H9 (cell line): ENCODE data around the gene PIAS4. TPM values are rescaled to one million over a fixed set of nuclear protein-coding genes. Genes with fewer than 3 reads are reported as not detected.
A peak's percentile ranks its signal among the peaks of the same experiment; 100 is the strongest.

Experiments
- DNase-seq: peaks from one replicate; pipeline ENCODE4 v3.0.0-alpha.2; 2017
- H2AFZ ChIP-seq: one replicate; pipeline ENCODE4 v1.6.1; 2013; ENCODE audit warnings: mild to moderate bottlenecking, low read length, control low read depth, moderate library complexity
- H2AK5ac ChIP-seq: 2 replicates; pipeline ENCODE4 v1.6.1; 2013; ENCODE audit warnings: low read length, control low read depth, mixed read lengths; ENCODE audit not compliant: insufficient read length
- H2BK120ac ChIP-seq: one replicate; pipeline ENCODE4 v1.6.1; 2013; ENCODE audit warnings: low read depth, mild to moderate bottlenecking, low read length, control low read depth, inconsistent platforms; ENCODE audit not compliant: poor library complexity, severe bottlenecking
- H2BK12ac ChIP-seq: 2 replicates; pipeline ENCODE4 v1.6.1; 2013; ENCODE audit warnings: low read length, control low read depth, mixed read lengths, low read depth; ENCODE audit not compliant: insufficient read length
- H2BK15ac ChIP-seq: 2 replicates; pipeline ENCODE4 v1.6.1; 2013; ENCODE audit warnings: low read depth, low read length, control low read depth
- H2BK20ac ChIP-seq: one replicate; pipeline ENCODE4 v1.6.1; 2013; ENCODE audit warnings: low read depth, mild to moderate bottlenecking, low read length, control low read depth, inconsistent platforms; ENCODE audit not compliant: poor library complexity, severe bottlenecking
- H2BK5ac ChIP-seq: 2 replicates; pipeline ENCODE4 v1.6.1; 2013; ENCODE audit warnings: low read length, control low read depth, mixed read lengths; ENCODE audit not compliant: insufficient read length
- H3K14ac ChIP-seq: 2 replicates; pipeline ENCODE4 v1.6.1; 2013; ENCODE audit warnings: low read length, control low read depth; ENCODE audit not compliant: insufficient read depth
- H3K18ac ChIP-seq: 2 replicates; pipeline ENCODE4 v1.6.1; 2013; ENCODE audit warnings: low read depth, mild to moderate bottlenecking, mixed read lengths, low read length, control low read depth; ENCODE audit not compliant: insufficient read length
- H3K23ac ChIP-seq: 2 replicates; pipeline ENCODE4 v1.6.1; 2013; ENCODE audit warnings: low read length, control low read depth, mixed read lengths, low read depth; ENCODE audit not compliant: insufficient read length
- H3K23me2 ChIP-seq: 2 replicates; pipeline ENCODE4 v1.6.1; 2013; ENCODE audit warnings: low read depth, mild to moderate bottlenecking, mixed read lengths, low read length, control low read depth; ENCODE audit not compliant: insufficient read length, poor library complexity, severe bottlenecking
- H3K27ac ChIP-seq: 2 replicates; pipeline ENCODE4 v1.5.1; 2013; ENCODE audit warnings: low read length, control low read depth, mixed read lengths, low read depth; ENCODE audit not compliant: insufficient read length
- H3K27me3 ChIP-seq: 2 replicates; pipeline ENCODE4 v1.6.1; 2013; ENCODE audit warnings: low read length, control low read depth, inconsistent platforms; ENCODE audit not compliant: insufficient read depth
- H3K4ac ChIP-seq: 2 replicates; pipeline ENCODE4 v1.6.1; 2013; ENCODE audit warnings: low read depth, mild to moderate bottlenecking, control low read depth, inconsistent platforms, low read length, moderate library complexity
- H3K4me1 ChIP-seq: 2 replicates; pipeline ENCODE4 v1.6.1; 2013; ENCODE audit warnings: low read length, control low read depth, inconsistent platforms; ENCODE audit not compliant: insufficient read depth
- H3K4me2 ChIP-seq: 2 replicates; pipeline ENCODE4 v1.6.1; 2013; ENCODE audit warnings: low read length, control low read depth, mixed read lengths; ENCODE audit not compliant: insufficient read length, insufficient read depth
- H3K56ac ChIP-seq: 2 replicates; pipeline ENCODE4 v1.6.1; 2013; ENCODE audit warnings: low read depth, mild to moderate bottlenecking, mixed read lengths, low read length, control low read depth; ENCODE audit not compliant: insufficient read length
- H3K79me1 ChIP-seq: 2 replicates; pipeline ENCODE4 v1.6.1; 2013; ENCODE audit warnings: low read depth, mild to moderate bottlenecking, moderate library complexity, low read length, control low read depth, inconsistent platforms; ENCODE audit not compliant: insufficient read depth, poor library complexity, severe bottlenecking
- H3K79me2 ChIP-seq: 2 replicates; pipeline ENCODE4 v1.6.1; 2013; ENCODE audit warnings: low read length, control low read depth, inconsistent platforms; ENCODE audit not compliant: insufficient read depth
- H3K9ac ChIP-seq: 2 replicates; pipeline ENCODE4 v1.6.1; 2013; ENCODE audit warnings: low read length, control low read depth, mixed read lengths; ENCODE audit not compliant: insufficient read length; ENCODE audit errors: extremely low read depth
- H3K9me3 ChIP-seq: one replicate; pipeline ENCODE4 v1.6.1; 2013; ENCODE audit warnings: low read depth, low read length, inconsistent platforms; ENCODE audit not compliant: control insufficient read depth
- H3T11ph ChIP-seq: one replicate; pipeline ENCODE4 v1.6.1; 2013; ENCODE audit warnings: mild to moderate bottlenecking, low read length, control low read depth, inconsistent platforms
- H4K20me1 ChIP-seq: one replicate; pipeline ENCODE4 v1.6.1; 2013; ENCODE audit not compliant: control insufficient read depth, insufficient read length, insufficient read depth
- H4K5ac ChIP-seq: 2 replicates; pipeline ENCODE4 v1.6.1; 2013; ENCODE audit warnings: low read depth, mild to moderate bottlenecking, mixed read lengths, low read length, control low read depth; ENCODE audit not compliant: insufficient read length
- H4K8ac ChIP-seq: replicated peaks from 2 replicates; pipeline ENCODE4 v1.6.1; 2013; ENCODE audit warnings: low read length, control low read depth, mixed read lengths, low read depth; ENCODE audit not compliant: insufficient read length
- H4K91ac ChIP-seq: 2 replicates; pipeline ENCODE4 v1.6.1; 2013; ENCODE audit warnings: low read depth, mild to moderate bottlenecking, moderate library complexity, mixed read lengths, low read length, control low read depth; ENCODE audit not compliant: insufficient read length
- H3K27ac Mint-ChIP-seq, 3 experiments: 2 replicates in 2 of 3; 3 replicates in 1 of 3; pipeline ENCODE4 v1.8.0; 2020 to 2021; ENCODE audit warnings: mixed read lengths in 3 of 3, mild to moderate bottlenecking in 1 of 3, moderate library complexity in 1 of 3
- H3K27me3 Mint-ChIP-seq: 2 replicates; pipeline ENCODE4 v1.8.0; 2021; ENCODE audit warnings: low read depth, mild to moderate bottlenecking, moderate library complexity, mixed read lengths
- H3K36me3 Mint-ChIP-seq, 3 experiments: 2 replicates in 2 of 3; 3 replicates in 1 of 3; pipeline ENCODE4 v1.8.0; 2020 to 2021; ENCODE audit warnings: low read depth in 3 of 3, mixed read lengths in 3 of 3; ENCODE audit not compliant: insufficient read depth in 1 of 3
- H3K4me1 Mint-ChIP-seq, 2 experiments: 2 replicates each; pipeline ENCODE4 v1.8.0; 2020; ENCODE audit warnings: mixed read lengths in 2 of 2
- H3K4me3 Mint-ChIP-seq, 2 experiments: 2 replicates in 1 of 2; 3 replicates in 1 of 2; pipeline ENCODE4 v1.8.0; 2020 to 2021; ENCODE audit warnings: mild to moderate bottlenecking in 2 of 2, mixed read lengths in 2 of 2, moderate library complexity in 1 of 2
- H3K9me3 Mint-ChIP-seq, 2 experiments: 2 replicates in 1 of 2; 3 replicates in 1 of 2; pipeline ENCODE4 v1.8.0; 2020; ENCODE audit warnings: mild to moderate bottlenecking in 2 of 2, mixed read lengths in 2 of 2, moderate library complexity in 1 of 2
- WGBS: extraction: QIAGEN DNeasy Blood & Tissue Kit; methylation state at CpG from one replicate; pipeline ENCODE4 v1.1.7; 2013; ENCODE audit warnings: missing lambda C conversion rate, low lambda C conversion rate, mixed read lengths; ENCODE audit not compliant: insufficient read length; ENCODE audit errors: extremely low coverage; 5-methylcytosine and 5-hydroxymethylcytosine counted together
- total RNA-seq: library from RNA; stranded (reverse); gene quantifications from 2 replicates; pipeline ENCODE4 v1.2.1, GENCODE V29; 2021
- TF ChIP-seq, protein P1 (sequence below): fragments of 200-600 bp; sonication (generic); conservative IDR thresholded peaks from 3 replicates; pipeline ENCODE4 v1.8.0; 2021; ENCODE audit warnings: antibody characterized with exemption, mild to moderate bottlenecking

Gene PIAS4
- total RNA-seq, 1 experiment from 2014 or later = 52.0 TPM

DNA sequence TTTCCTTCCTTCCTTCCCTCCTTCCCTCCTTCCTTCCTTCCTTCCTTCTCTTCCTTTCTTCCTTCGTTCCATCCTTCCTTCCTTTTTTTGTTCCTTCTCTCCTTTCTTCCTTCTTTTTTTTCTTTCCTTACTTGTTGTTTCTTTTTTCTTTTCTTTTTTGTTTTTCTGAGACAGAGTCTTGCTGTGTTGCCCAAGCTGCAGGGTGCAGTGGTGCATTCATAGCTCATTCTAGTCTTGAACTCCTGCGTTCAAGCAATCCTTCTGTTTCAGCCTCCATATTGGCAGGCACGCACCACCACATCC, 16.8 kb upstream of the PIAS4 start:
- H3K9ac ChIP-seq = no peak overlapping the region
- H4K5ac ChIP-seq = no peak overlapping the region
- peaks cover 0 to 5% (median 0%) of the 10 kb centered on the region in 3 experiments; a peak in 2 of 7 replicates for H3K36me3 Mint-ChIP-seq
- DNase-seq = no peak
- TF ChIP-seq, protein P1, sequence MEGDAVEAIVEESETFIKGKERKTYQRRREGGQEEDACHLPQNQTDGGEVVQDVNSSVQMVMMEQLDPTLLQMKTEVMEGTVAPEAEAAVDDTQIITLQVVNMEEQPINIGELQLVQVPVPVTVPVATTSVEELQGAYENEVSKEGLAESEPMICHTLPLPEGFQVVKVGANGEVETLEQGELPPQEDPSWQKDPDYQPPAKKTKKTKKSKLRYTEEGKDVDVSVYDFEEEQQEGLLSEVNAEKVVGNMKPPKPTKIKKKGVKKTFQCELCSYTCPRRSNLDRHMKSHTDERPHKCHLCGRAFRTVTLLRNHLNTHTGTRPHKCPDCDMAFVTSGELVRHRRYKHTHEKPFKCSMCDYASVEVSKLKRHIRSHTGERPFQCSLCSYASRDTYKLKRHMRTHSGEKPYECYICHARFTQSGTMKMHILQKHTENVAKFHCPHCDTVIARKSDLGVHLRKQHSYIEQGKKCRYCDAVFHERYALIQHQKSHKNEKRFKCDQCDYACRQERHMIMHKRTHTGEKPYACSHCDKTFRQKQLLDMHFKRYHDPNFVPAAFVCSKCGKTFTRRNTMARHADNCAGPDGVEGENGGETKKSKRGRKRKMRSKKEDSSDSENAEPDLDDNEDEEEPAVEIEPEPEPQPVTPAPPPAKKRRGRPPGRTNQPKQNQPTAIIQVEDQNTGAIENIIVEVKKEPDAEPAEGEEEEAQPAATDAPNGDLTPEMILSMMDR = no peak
- no peak overlapping the region for H3K23ac ChIP-seq
- no peak overlapping the region for H4K91ac ChIP-seq
- no CpG with 5 or more reads among the region's 3 CpGs for WGBS
- no peak overlapping the region for H2AFZ ChIP-seq
- peaks cover 13% of the 10 kb centered on the region for H3K23me2 ChIP-seq
- H4K8ac ChIP-seq = no peak overlapping the region
- H3K79me2 ChIP-seq = no peaks in the 10 kb centered on the region
- H3K14ac ChIP-seq = no peak overlapping the region
- H3K4ac ChIP-seq = no peak overlapping the region
- no peaks in the 10 kb centered on the region for H3K27me3 ChIP-seq
- no peak overlapping the region for H2BK12ac ChIP-seq
- H2BK5ac ChIP-seq = no peak overlapping the region
- H3K27ac Mint-ChIP-seq = peak overlapping the region in 2 of 3 experiments; percentile 4 to 15; a peak in 2 of 7 replicates
- no peaks in the 10 kb centered on the region for H4K20me1 ChIP-seq
- no peak overlapping the region for H2BK20ac ChIP-seq
- no peak overlapping the region for H2BK15ac ChIP-seq
- no peaks in the 10 kb centered on the region for H3K9me3 ChIP-seq
- H3K27me3 Mint-ChIP-seq = peaks cover 10% of the 10 kb centered on the region
- no peak overlapping the region for H2BK120ac ChIP-seq
- no peak overlapping the region for H3K56ac ChIP-seq
- H3K9me3 Mint-ChIP-seq = peaks cover 0 to 4% of the 10 kb centered on the region in 2 experiments; a peak in 2 of 5 replicates
- no peaks in the 10 kb centered on the region for H3K79me1 ChIP-seq
- no peak overlapping the region for H2AK5ac ChIP-seq
- no peak overlapping the region for H3T11ph ChIP-seq
- no peak overlapping the region for H3K18ac ChIP-seq
- H3K4me2 ChIP-seq = no peak overlapping the region
- H3K4me1 Mint-ChIP-seq = peaks cover 13 to 18% of the 10 kb centered on the region in 2 experiments
- H3K4me3 Mint-ChIP-seq = no peak overlapping the region; a peak in 1 of 5 replicates
- H3K27ac ChIP-seq = no peak overlapping the region
- H3K4me1 ChIP-seq = no peaks in the 10 kb centered on the region
